HepG2 (cell line): ENCODE data around the gene GRAMD2A. TPM values are rescaled to one million over a fixed set of nuclear protein-coding genes. Genes with fewer than 3 reads are reported as not detected.
A peak's percentile ranks its signal among the peaks of the same experiment; 100 is the strongest.

Experiments
- CEBPZ ChIP-seq: IDR thresholded peaks from 2 replicates; pipeline ENCODE4 v1.6.1; 2012; ENCODE audit warnings: low read length, improper control_type of control experiment
- ETV5 ChIP-seq: IDR thresholded peaks from 2 replicates; pipeline ENCODE4 v1.6.1; 2018; ENCODE audit warnings: missing biosample characterization, missing genetic modification reagents, inconsistent platforms, borderline replicate concordance
- EZH2 ChIP-seq: conservative IDR thresholded peaks from 2 replicates; pipeline ENCODE4 v1.6.1; 2012; ENCODE audit warnings: mild to moderate bottlenecking, low read depth, low read length, moderate library complexity
- FOXK1 ChIP-seq: sonication (generic); formaldehyde crosslinking; IDR thresholded peaks from 2 replicates; pipeline ENCODE4 v1.4.0; 2020; ENCODE audit warnings: low read depth, missing genetic modification reagents, borderline replicate concordance
- GPN1 ChIP-seq: sonication (generic); formaldehyde crosslinking; IDR thresholded peaks from 2 replicates; pipeline ENCODE4 v1.5.1; 2020; ENCODE audit warnings: missing genetic modification reagents, borderline replicate concordance
- JUN ChIP-seq: sonication (generic); formaldehyde crosslinking; IDR thresholded peaks from 2 replicates; pipeline ENCODE4 v1.4.0; 2020; ENCODE audit warnings: mild to moderate bottlenecking, missing genetic modification reagents
- KLF16 ChIP-seq, 2 experiments: sonication (generic) in 1 of 2; formaldehyde crosslinking in 1 of 2; IDR thresholded peaks; 2 replicates each; pipeline versions ENCODE4 v1.6.1 to v1.8.0; 2016 to 2023; ENCODE audit warnings: missing genetic modification reagents in 2 of 2, missing compliant biosample characterization in 1 of 2
- POLR2G ChIP-seq: fragments of 200-400 bp; formaldehyde crosslinking; IDR thresholded peaks from 2 replicates; pipeline ENCODE4 v1.6.1; 2018; ENCODE audit warnings: mild to moderate bottlenecking, low read depth, low read length, moderate library complexity
- SAFB2 ChIP-seq: sonication (generic); formaldehyde crosslinking; IDR thresholded peaks from 2 replicates; pipeline ENCODE4 v1.5.1; 2020; ENCODE audit warnings: missing genetic modification reagents, low read depth, mild to moderate bottlenecking, borderline replicate concordance
- SATB2 ChIP-seq: sonication (generic); formaldehyde crosslinking; IDR thresholded peaks from 2 replicates; pipeline ENCODE4 v1.5.0; 2020; ENCODE audit warnings: missing genetic modification reagents
- SIX1 ChIP-seq: sonication (generic); formaldehyde crosslinking; IDR thresholded peaks from 2 replicates; pipeline ENCODE4 v1.4.0; 2020; ENCODE audit warnings: missing genetic modification reagents, borderline replicate concordance
- STAT5B ChIP-seq: sonication (generic); formaldehyde crosslinking; IDR thresholded peaks from 2 replicates; pipeline ENCODE4 v1.4.0; 2020; ENCODE audit warnings: missing genetic modification reagents
- YY1 ChIP-seq: IDR thresholded peaks from 2 replicates; pipeline ENCODE4 v1.6.1; 2011; ENCODE audit warnings: low read length, low read depth, moderate library complexity, mild to moderate bottlenecking; ENCODE audit not compliant: insufficient read depth, insufficient replicate concordance
- ZBTB21 ChIP-seq: sonication (generic); formaldehyde crosslinking; IDR thresholded peaks from 2 replicates; pipeline ENCODE4 v1.4.0; 2020; ENCODE audit warnings: missing genetic modification reagents
- ZNF296 ChIP-seq: sonication (generic); formaldehyde crosslinking; conservative IDR thresholded peaks from 2 replicates; pipeline ENCODE4 v1.5.0; 2020; ENCODE audit warnings: mild to moderate bottlenecking, missing genetic modification reagents
- ZNF530 ChIP-seq: sonication (generic); formaldehyde crosslinking; IDR thresholded peaks from 2 replicates; pipeline ENCODE4 v1.5.0; 2020; ENCODE audit warnings: low read depth, mild to moderate bottlenecking, missing genetic modification reagents
- ZNF616 ChIP-seq: sonication (generic); formaldehyde crosslinking; IDR thresholded peaks from 2 replicates; pipeline ENCODE4 v1.5.0; 2020; ENCODE audit warnings: low read depth, mild to moderate bottlenecking, missing genetic modification reagents
- ZNF788 ChIP-seq: sonication (generic); formaldehyde crosslinking; IDR thresholded peaks from 2 replicates; pipeline ENCODE4 v1.5.0; 2020; ENCODE audit warnings: mild to moderate bottlenecking, missing genetic modification reagents, borderline replicate concordance
- ZZZ3 ChIP-seq: sonication (generic); formaldehyde crosslinking; IDR thresholded peaks from 2 replicates; pipeline ENCODE4 v1.4.0; 2020; ENCODE audit warnings: missing genetic modification reagents, mild to moderate bottlenecking, borderline replicate concordance
- polyA plus RNA-seq, 8 experiments: library from polyadenylated mRNA; depleted of rRNA in 3 of 8; stranded (reverse) in 7 of 8; unstranded in 1 of 8; fragments of >200 nt; fragmentation: Illumina TruSeq in 4 of 8; extraction: Trizol in 4 of 8; gene quantifications; 2 replicates each; pipeline versions ENCODE4 v1.2.1 to v1.2.3, GENCODE V29; 2011 to 2016; ENCODE audit warnings: low read depth in 4 of 8, missing spikeins in 1 of 8, mixed read lengths in 1 of 8; ENCODE audit not compliant: insufficient read depth in 1 of 8
- total RNA-seq, 5 experiments: library from RNA; depleted of rRNA; stranded (reverse); fragments of >200 nt; fragmentation: Illumina TruSeq; extraction: Trizol; gene quantifications; 2 replicates each; pipeline ENCODE4 v1.2.3, GENCODE V29; 2016; ENCODE audit warnings: low read depth in 1 of 5
- TF ChIP-seq, protein P1 (sequence below): sonication (generic); formaldehyde crosslinking; IDR thresholded peaks from 2 replicates; pipeline ENCODE4 v1.5.0; 2020; ENCODE audit warnings: missing genetic modification reagents
- TF ChIP-seq, protein P2 (sequence below): conservative IDR thresholded peaks from 2 replicates; pipeline ENCODE4 v1.6.1; 2018; ENCODE audit warnings: missing genetic modification reagents

The GRAMD2A gene
- total and polyA plus RNA-seq, 2 of the 13 experiments (the other 11 are each of a cell fraction or from before 2014, with no cell fraction given): 0.04 TPM; not detected in 1

GRCh38 chr15:72230197-72231065 lies 32.8 kb upstream of the GRAMD2A start (continued):
- TF ChIP-seq ZBTB21 (CRISPR knock-in tag) (no peak), GPN1 (CRISPR knock-in tag) (no peak), ZNF616 (no peak), POLR2G (peak; percentile 39; the same call in 1 of the 2 replicates), ZNF296 (CRISPR knock-in tag) (no peak), SATB2 (CRISPR knock-in tag) (no peak), ZNF530 (CRISPR knock-in tag) (no peak), ETV5 (CRISPR knock-in tag) (no peak; the same call in 1 of the 2 replicates), YY1 (no peak), CEBPZ (no peak), JUN (CRISPR knock-in tag) (no peak), SAFB2 (no peak), ZZZ3 (CRISPR knock-in tag) (no peak), KLF16 (CRISPR knock-in tag; IDR thresholded peaks at IDR 0.05) (0 out of 4 replicates have a peak, but pooled peaks of 1 of the 2 experiments have one; percentile 26), SIX1 (CRISPR knock-in tag) (no peak), FOXK1 (CRISPR knock-in tag) (no peak), EZH2 (no peak), ZNF788 (CRISPR knock-in tag) (peak; percentile 40; the same call in 1 of the 2 replicates), STAT5B (CRISPR knock-in tag) (no peak)
- TF ChIP-seq, protein P1, sequence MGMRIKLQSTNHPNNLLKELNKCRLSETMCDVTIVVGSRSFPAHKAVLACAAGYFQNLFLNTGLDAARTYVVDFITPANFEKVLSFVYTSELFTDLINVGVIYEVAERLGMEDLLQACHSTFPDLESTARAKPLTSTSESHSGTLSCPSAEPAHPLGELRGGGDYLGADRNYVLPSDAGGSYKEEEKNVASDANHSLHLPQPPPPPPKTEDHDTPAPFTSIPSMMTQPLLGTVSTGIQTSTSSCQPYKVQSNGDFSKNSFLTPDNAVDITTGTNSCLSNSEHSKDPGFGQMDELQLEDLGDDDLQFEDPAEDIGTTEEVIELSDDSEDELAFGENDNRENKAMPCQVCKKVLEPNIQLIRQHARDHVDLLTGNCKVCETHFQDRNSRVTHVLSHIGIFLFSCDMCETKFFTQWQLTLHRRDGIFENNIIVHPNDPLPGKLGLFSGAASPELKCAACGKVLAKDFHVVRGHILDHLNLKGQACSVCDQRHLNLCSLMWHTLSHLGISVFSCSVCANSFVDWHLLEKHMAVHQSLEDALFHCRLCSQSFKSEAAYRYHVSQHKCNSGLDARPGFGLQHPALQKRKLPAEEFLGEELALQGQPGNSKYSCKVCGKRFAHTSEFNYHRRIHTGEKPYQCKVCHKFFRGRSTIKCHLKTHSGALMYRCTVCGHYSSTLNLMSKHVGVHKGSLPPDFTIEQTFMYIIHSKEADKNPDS (CRISPR knock-in tag): no peak
- TF ChIP-seq, protein P2, sequence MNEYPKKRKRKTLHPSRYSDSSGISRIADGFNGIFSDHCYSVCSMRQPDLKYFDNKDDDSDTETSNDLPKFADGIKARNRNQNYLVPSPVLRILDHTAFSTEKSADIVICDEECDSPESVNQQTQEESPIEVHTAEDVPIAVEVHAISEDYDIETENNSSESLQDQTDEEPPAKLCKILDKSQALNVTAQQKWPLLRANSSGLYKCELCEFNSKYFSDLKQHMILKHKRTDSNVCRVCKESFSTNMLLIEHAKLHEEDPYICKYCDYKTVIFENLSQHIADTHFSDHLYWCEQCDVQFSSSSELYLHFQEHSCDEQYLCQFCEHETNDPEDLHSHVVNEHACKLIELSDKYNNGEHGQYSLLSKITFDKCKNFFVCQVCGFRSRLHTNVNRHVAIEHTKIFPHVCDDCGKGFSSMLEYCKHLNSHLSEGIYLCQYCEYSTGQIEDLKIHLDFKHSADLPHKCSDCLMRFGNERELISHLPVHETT (CRISPR knock-in tag): no peak; the same call in 1 of the 2 replicates
